ENCODE results near the gene USP25.

DNA sequence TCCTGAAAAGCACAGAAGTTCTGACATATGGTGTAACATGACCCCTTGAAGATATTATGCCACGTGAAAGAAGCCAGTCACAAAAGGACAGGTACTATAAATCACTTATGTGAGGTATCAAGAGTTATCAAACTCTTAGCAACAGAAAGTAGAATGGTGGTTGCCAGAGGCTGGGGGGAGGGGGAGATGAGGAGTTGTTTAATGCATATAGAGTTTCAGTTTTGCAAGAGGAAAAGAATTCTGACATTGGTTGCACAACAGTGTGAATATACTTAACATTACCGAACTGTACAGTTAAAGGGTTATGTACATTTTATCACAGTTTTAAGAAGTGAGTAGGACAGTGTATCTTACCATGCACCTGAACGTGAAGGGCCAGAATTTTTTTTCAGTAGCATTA lies 80.0 kb downstream of the USP25 start:
- TF ChIP-seq, protein P1, sequence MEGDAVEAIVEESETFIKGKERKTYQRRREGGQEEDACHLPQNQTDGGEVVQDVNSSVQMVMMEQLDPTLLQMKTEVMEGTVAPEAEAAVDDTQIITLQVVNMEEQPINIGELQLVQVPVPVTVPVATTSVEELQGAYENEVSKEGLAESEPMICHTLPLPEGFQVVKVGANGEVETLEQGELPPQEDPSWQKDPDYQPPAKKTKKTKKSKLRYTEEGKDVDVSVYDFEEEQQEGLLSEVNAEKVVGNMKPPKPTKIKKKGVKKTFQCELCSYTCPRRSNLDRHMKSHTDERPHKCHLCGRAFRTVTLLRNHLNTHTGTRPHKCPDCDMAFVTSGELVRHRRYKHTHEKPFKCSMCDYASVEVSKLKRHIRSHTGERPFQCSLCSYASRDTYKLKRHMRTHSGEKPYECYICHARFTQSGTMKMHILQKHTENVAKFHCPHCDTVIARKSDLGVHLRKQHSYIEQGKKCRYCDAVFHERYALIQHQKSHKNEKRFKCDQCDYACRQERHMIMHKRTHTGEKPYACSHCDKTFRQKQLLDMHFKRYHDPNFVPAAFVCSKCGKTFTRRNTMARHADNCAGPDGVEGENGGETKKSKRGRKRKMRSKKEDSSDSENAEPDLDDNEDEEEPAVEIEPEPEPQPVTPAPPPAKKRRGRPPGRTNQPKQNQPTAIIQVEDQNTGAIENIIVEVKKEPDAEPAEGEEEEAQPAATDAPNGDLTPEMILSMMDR (conservative IDR thresholded peaks at IDR 0.05 in 1 of 2, IDR thresholded peaks at IDR 0.05 in 1 of 2; ENCODE audit: extremely low read depth in 1 of 2, insufficient read depth in 1 of 2, low read depth in 1 of 2, low read length in 2 of 2) = no peak
- no peak for TF ChIP-seq EZH2 (IDR thresholded peaks at IDR 0.05; ENCODE audit: borderline replicate concordance, low read length)

Measured in mammary epithelial cell (primary cell).